Hepatocyte (in vitro differentiated cells): Measurements from ENCODE around the gene RMDN2.

ENCODE experiments used
- EZH2 ChIP-seq: fragments of 200-600 bp; sonication (generic); IDR thresholded peaks from 2 replicates; pipeline ENCODE4 v1.6.1; 2016; ENCODE audit warnings: antibody characterized with exemption, mild to moderate bottlenecking, borderline replicate concordance
- TF ChIP-seq, protein P1 (sequence below): fragments of 200-600 bp; sonication (generic); IDR thresholded peaks from 2 replicates; pipeline ENCODE4 v1.5.1; 2016; ENCODE audit warnings: antibody characterized with exemption, mild to moderate bottlenecking; ENCODE audit not compliant: poor library complexity

GRCh38 chr2:37992601-37993000 lies 67.5 kb downstream of the RMDN2 start:
- TF ChIP-seq, protein P1, sequence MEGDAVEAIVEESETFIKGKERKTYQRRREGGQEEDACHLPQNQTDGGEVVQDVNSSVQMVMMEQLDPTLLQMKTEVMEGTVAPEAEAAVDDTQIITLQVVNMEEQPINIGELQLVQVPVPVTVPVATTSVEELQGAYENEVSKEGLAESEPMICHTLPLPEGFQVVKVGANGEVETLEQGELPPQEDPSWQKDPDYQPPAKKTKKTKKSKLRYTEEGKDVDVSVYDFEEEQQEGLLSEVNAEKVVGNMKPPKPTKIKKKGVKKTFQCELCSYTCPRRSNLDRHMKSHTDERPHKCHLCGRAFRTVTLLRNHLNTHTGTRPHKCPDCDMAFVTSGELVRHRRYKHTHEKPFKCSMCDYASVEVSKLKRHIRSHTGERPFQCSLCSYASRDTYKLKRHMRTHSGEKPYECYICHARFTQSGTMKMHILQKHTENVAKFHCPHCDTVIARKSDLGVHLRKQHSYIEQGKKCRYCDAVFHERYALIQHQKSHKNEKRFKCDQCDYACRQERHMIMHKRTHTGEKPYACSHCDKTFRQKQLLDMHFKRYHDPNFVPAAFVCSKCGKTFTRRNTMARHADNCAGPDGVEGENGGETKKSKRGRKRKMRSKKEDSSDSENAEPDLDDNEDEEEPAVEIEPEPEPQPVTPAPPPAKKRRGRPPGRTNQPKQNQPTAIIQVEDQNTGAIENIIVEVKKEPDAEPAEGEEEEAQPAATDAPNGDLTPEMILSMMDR: no peak
- TF ChIP-seq EZH2: no peak
